PC-3 (cell line): Measurements from ENCODE around the gene SCD5. TPM values are rescaled to one million over a fixed set of nuclear protein-coding genes. Genes with fewer than 3 reads are reported as not detected.

Experiments
- ATAC-seq: fragments of 200-7000 bp; cut with Tn5 transposase; 2 replicates; pipeline ENCODE4 v1.9.1; 2020; ENCODE audit warnings: mild to moderate bottlenecking, moderate library complexity
- BruUV-seq: library from RNA; stranded (reverse); fragments of 400-500 nt; replicated peaks from 2 replicates; lab custom pipeline; 2021; lab: Mats Ljungman, UMichigan
- CTCF ChIA-PET: fragments of 300-600 bp; sonication (Branson Sonifier 250); formaldehyde crosslinking; loops from one replicate; lab custom pipeline; 2022; ENCODE audit warnings: antibody characterized with exemption; lab: Charles Lee
- POLR2A ChIA-PET: fragments of 300-600 bp; sonication (Branson Sonifier 250); formaldehyde crosslinking; loops from one replicate; lab custom pipeline; 2022; ENCODE audit warnings: antibody characterized with exemption; ENCODE audit not compliant: unreplicated experiment; lab: Charles Lee
- DNase-seq: peaks from one replicate; pipeline ENCODE4 v3.0.0-alpha.2; 2015
- H2AFZ ChIP-seq: fragments of 300-600 bp; sonication (generic); 2 replicates; pipeline ENCODE4 v1.6.0; 2016; ENCODE audit warnings: antibody characterized with exemption, low read length
- H3F3A ChIP-seq: fragments of 300-600 bp; sonication (generic); one replicate; pipeline ENCODE4 v1.6.0; 2017; ENCODE audit warnings: antibody characterized with exemption, low read length, control low read depth, mild to moderate bottlenecking; ENCODE audit not compliant: unreplicated experiment
- H3K27ac ChIP-seq: fragments of 300-600 bp; sonication (generic); 2 replicates; pipeline ENCODE4 v1.5.1; 2016; ENCODE audit warnings: mild to moderate bottlenecking, low read length
- H3K27me3 ChIP-seq: fragments of 300-600 bp; sonication (generic); 2 replicates; pipeline ENCODE4 v1.6.1; 2016; ENCODE audit warnings: low read length, mixed read lengths
- H3K36me3 ChIP-seq: fragments of 300-600 bp; sonication (generic); 2 replicates; pipeline ENCODE4 v1.6.1; 2016; ENCODE audit warnings: low read depth, mixed run types, low read length, mixed read lengths
- H3K4me1 ChIP-seq: fragments of 300-600 bp; sonication (generic); 2 replicates; pipeline ENCODE4 v1.5.1; 2016; ENCODE audit warnings: low read length; ENCODE audit not compliant: insufficient read depth
- H3K4me2 ChIP-seq: fragments of 300-600 bp; sonication (generic); 2 replicates; pipeline ENCODE4 v1.6.0; 2016; ENCODE audit warnings: low read length
- H3K4me3 ChIP-seq: fragments of 300-600 bp; sonication (generic); 2 replicates; pipeline ENCODE4 v1.5.1; 2016; ENCODE audit warnings: mild to moderate bottlenecking, low read length, mixed read lengths
- H3K79me2 ChIP-seq: fragments of 300-600 bp; sonication (generic); 2 replicates; pipeline ENCODE4 v1.6.1; 2017; ENCODE audit warnings: low read length, mixed read lengths
- H3K9ac ChIP-seq: fragments of 300-600 bp; sonication (generic); 2 replicates; pipeline ENCODE4 v1.6.0; 2016; ENCODE audit warnings: mild to moderate bottlenecking, low read length
- H3K9me2 ChIP-seq: fragments of 300-600 bp; sonication (generic); replicated peaks from 2 replicates; pipeline ENCODE4 v1.6.1; 2016; ENCODE audit warnings: mixed run types, low read length, mixed read lengths
- H3K9me3 ChIP-seq: fragments of 300-600 bp; sonication (generic); 2 replicates; pipeline ENCODE4 v1.6.1; 2016; ENCODE audit warnings: low read length, mixed read lengths
- H4K20me1 ChIP-seq: fragments of 300-600 bp; sonication (generic); 2 replicates; pipeline ENCODE4 v1.6.1; 2016; ENCODE audit warnings: low read length, mixed read lengths
- CTCF ChIP-seq: fragments of 300-600 bp; sonication (generic); conservative IDR thresholded peaks from 2 replicates; pipeline ENCODE4 v1.5.1; 2017; ENCODE audit warnings: antibody characterized with exemption, low read depth, mild to moderate bottlenecking, low read length
- EZH2 ChIP-seq: fragments of 300-600 bp; sonication (generic); IDR thresholded peaks from one replicate; pipeline ENCODE4 v1.6.1; 2017; ENCODE audit warnings: antibody characterized with exemption, mild to moderate bottlenecking, low read length; ENCODE audit not compliant: unreplicated experiment
- EZH2phosphoT487 ChIP-seq: fragments of 300-600 bp; sonication (generic); IDR thresholded peaks from 2 replicates; pipeline ENCODE4 v1.6.1; 2018; ENCODE audit warnings: mild to moderate bottlenecking, antibody characterized with exemption, low read length, borderline replicate concordance
- intact Hi-C: fragments of 100-400 bp; cut with micrococcal nuclease; formaldehyde crosslinking; loops from 2 replicates; pipeline ENCODE4 v1.9.0; 2023
- total RNA-seq: library from RNA; depleted of rRNA; stranded (reverse); fragments of >200 nt; gene quantifications from 2 replicates; pipeline ENCODE4 v1.2.3, GENCODE V29; 2014

SCD5 gene
- total RNA-seq, 1 experiment from 2014 or later, result 3.8 TPM

- no peak overlapping the region for H3K4me3 ChIP-seq
- no peak overlapping the region for H3K4me2 ChIP-seq
- H4K20me1 ChIP-seq, result no peaks in the 10 kb centered on the region
- H3K27ac ChIP-seq, result no peak overlapping the region
- TF ChIP-seq CTCF, result no peak
- TF ChIP-seq EZH2phosphoT487, result no peak
- TF ChIP-seq EZH2, result no peak
- DNase-seq, result no peak
- CTCF ChIA-PET, result interaction anchor here (0.6 kb wide), 1 partner anchor 24 kb away, joined by 3 read pairs; no protein-coding TSS in a partner anchor
- no peaks in the 10 kb centered on the region for H3K36me3 ChIP-seq
- BruUV-seq, result no TSS peak
- no peaks in the 10 kb centered on the region for H3F3A ChIP-seq
- ATAC-seq, result no peak
- H3K9me3 ChIP-seq, result no peaks in the 10 kb centered on the region
- intact Hi-C loops, result no loop called here
- H3K79me2 ChIP-seq, result no peaks in the 10 kb centered on the region
- H3K4me1 ChIP-seq, result no peaks in the 10 kb centered on the region
- POLR2A ChIA-PET, result no interaction called here
- H3K9me2 ChIP-seq, result no peaks in the 10 kb centered on the region
- no peak overlapping the region for H2AFZ ChIP-seq
- no peaks in the 10 kb centered on the region for H3K27me3 ChIP-seq
- H3K9ac ChIP-seq, result no peak overlapping the region
Observed at GRCh38 chr4:82626251-82626868, 172.2 kb downstream of the SCD5 start.

- Histone ChIP-seq H3K27me3 (no peaks in the 10 kb centered on the region), H3F3A (no peaks in the 10 kb centered on the region), H2AFZ (no peak overlapping the region), H3K9me3 (no peaks in the 10 kb centered on the region), H3K27ac (no peak overlapping the region), H3K36me3 (no peaks in the 10 kb centered on the region), H3K4me2 (no peak overlapping the region), H3K79me2 (no peaks in the 10 kb centered on the region), H3K4me1 (no peaks in the 10 kb centered on the region), H3K9me2 (no peaks in the 10 kb centered on the region), H3K9ac (no peak overlapping the region), H4K20me1 (no peaks in the 10 kb centered on the region), H3K4me3 (no peak overlapping the region)
- ChIA-PET POLR2A (no interaction called here), CTCF (no interaction called here)
- DNase-seq (no peak), ATAC-seq (no peak)
- BruUV-seq, result no TSS peak
- intact Hi-C loops, result no loop called here
- TF ChIP-seq CTCF, result no peak
- no peak for TF ChIP-seq EZH2phosphoT487
- no peak for TF ChIP-seq EZH2
Observed at GRCh38 chr4:82624819-82625218, 173.8 kb downstream of the SCD5 start.

GRCh38 chr4:82623121-82623683 lies 175.4 kb downstream of the SCD5 start:
- no peaks in the 10 kb centered on the region for H3K36me3 ChIP-seq
- H4K20me1 ChIP-seq, result no peaks in the 10 kb centered on the region
- no peak overlapping the region for H3K4me2 ChIP-seq
- H3K4me1 ChIP-seq, result no peaks in the 10 kb centered on the region
- peaks cover 5% of the 10 kb centered on the region; the same call in 1 of the 2 replicates for H3K27me3 ChIP-seq
- DNase-seq (no peak), ATAC-seq (no peak)
- H3K9me2 ChIP-seq, result no peaks in the 10 kb centered on the region
- H3F3A ChIP-seq, result no peaks in the 10 kb centered on the region
- H3K79me2 ChIP-seq, result no peaks in the 10 kb centered on the region
- ChIA-PET CTCF (no interaction called here), POLR2A (no interaction called here)
- no peak overlapping the region for H3K9ac ChIP-seq
- H2AFZ ChIP-seq, result no peak overlapping the region
- intact Hi-C loops, result no loop called here
- BruUV-seq, result no TSS peak
- H3K9me3 ChIP-seq, result no peaks in the 10 kb centered on the region
- no peak overlapping the region for H3K27ac ChIP-seq
- TF ChIP-seq CTCF (no peak), EZH2phosphoT487 (no peak), EZH2 (no peak)
- no peak overlapping the region for H3K4me3 ChIP-seq
